Stimulated activated naive B cell treated with anti-CD40 and anti-IgM and Interleukin-4, amounts not matched to agents 10 μg/mL and 1 μg/mL and 100 μg/mL, for 72 hours (primary cell): Measurements from ENCODE around the gene MYORG.

Experiments used
- ATAC-seq, 2 donors: fragments of 150-1000 bp; cut with Tn5 transposase; replicated peaks; 2 replicates each; pipeline ENCODE4 v1.10.0; 2021; ENCODE audit warnings: moderate library complexity in 1 of 2
- DNase-seq: peaks from one replicate; pipeline ENCODE4 v3.0.0; 2021
- H3K27ac Mint-ChIP-seq: one replicate; pipeline ENCODE4 v1.8.0; 2022; ENCODE audit warnings: mild to moderate bottlenecking, mixed read lengths
- H3K27me3 Mint-ChIP-seq, 2 donors: one replicate each; pipeline ENCODE4 v1.8.0; 2022; ENCODE audit warnings: mixed read lengths in 2 of 2
- H3K36me3 Mint-ChIP-seq, 2 donors: one replicate each; pipeline ENCODE4 v1.8.0; 2022; ENCODE audit warnings: mixed read lengths in 2 of 2, mild to moderate bottlenecking in 1 of 2
- H3K4me1 Mint-ChIP-seq, 2 donors: one replicate each; pipeline ENCODE4 v1.8.0; 2022; ENCODE audit warnings: mixed read lengths in 2 of 2, mild to moderate bottlenecking in 1 of 2
- H3K4me3 Mint-ChIP-seq, 2 donors: one replicate each; pipeline ENCODE4 v1.8.0; 2022; ENCODE audit warnings: mild to moderate bottlenecking in 2 of 2, mixed read lengths in 2 of 2, moderate library complexity in 1 of 2
- H3K9me3 Mint-ChIP-seq, 2 donors: one replicate each; pipeline ENCODE4 v1.8.0; 2022; ENCODE audit warnings: mixed read lengths in 2 of 2, mild to moderate bottlenecking in 1 of 2

MYORG gene

DNA sequence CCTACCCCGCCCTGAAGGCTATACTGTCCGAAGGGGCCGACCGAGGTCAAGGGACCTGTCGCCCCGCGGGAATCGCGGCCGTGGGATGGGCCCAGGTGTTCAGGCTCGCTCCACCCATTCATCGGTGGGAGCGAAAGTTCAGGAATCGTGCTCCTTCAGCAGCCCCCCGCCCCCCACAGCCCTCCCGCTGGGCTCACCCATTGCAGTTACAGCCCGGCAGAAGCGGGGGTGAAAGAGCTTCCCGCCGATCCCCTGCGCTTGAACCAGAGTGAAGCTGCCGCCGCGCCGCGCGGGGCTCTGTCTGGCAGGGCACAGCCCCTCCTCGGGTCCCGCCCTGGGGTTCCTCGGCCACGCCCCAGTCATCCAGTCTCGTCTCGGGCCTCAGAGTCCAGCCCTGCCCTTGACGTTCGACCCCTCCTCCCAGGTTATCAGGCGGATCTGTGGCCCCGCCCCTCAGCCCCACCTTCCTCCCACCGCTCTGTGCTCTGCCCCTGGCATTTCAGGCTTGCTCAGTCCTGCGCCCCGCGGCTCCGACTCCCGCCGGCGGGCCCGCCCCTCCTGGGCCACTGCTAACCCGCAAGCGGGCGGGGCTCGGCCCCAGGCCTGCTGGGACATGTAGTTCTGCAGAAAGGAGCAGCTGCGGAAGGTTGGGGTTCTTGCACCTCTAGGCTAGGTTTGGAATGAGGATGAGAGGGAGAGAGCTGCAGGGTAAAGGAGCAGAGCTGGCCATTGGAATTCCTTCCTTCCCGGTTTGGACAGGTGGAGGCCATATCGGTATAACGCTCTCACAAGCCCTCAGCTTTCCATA lies at the start of gene MYORG:
Gene MYORG, minus strand, starts transcription at position 303 of the 808 bp plus-strand sequence. CDS start 3,955 bp downstream, outside the sequence.
- Mint-ChIP-seq H3K9me3 (no peaks in the 10 kb centered on the region), H3K36me3 (no peaks in the 10 kb centered on the region), H3K27ac (no peak within 1 kb of the TSS), H3K4me1 (peaks cover 25 to 32% of the 10 kb centered on the region in 2 donors), H3K4me3 (peak within 1 kb of the TSS; percentile 84 to 89), H3K27me3 (peaks cover 7 to 9% of the 10 kb centered on the region in 2 donors)
- DNase-seq (peak; percentile 97), ATAC-seq (peak; percentile 86 to 89)

DNA sequence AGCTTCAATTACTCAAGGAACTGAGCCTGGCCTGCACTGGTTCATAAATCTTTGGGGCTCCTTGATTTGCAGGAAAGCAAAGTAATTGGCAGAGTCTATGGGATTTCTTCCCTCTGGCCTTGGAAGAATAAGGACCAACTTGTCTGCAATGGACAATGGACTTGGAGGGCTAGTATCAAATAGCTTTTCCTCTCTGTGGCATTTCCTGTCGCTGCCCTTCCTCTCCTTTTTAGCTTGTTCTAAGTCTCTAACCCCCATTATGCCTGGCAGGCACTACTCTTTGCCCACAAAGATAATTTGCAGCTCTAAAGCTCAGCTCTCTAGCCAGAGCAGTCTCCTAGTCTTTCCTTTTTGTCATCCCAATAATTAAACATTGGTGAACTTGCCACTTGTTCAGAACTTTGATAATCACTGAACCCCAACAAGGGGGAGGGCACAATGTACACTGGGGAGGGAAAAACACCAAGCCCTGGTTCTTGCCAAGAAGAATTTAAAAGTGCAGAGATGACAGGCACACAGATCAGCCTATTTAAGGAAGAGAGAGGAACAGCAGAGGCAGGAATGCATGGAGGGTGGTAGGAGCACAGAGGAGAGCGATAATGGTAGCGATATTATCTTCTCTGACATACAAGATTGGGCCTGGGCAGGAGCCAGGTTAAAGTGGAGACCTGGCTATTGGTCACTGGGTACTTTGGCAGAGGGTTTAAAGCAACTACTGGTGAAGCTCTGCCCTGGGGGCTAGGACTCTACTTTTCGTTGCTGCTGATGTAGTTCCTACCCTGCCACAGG lies 43.2 kb upstream of the MYORG start:
- Mint-ChIP-seq H3K4me1 (peaks cover 0 to 2% of the 10 kb centered on the region in 2 donors), H3K9me3 (no peaks in the 10 kb centered on the region), H3K36me3 (peaks cover 3 to 10% of the 10 kb centered on the region in 2 donors), H3K27ac (no peak overlapping the region), H3K27me3 (no peaks in the 10 kb centered on the region), H3K4me3 (no peak overlapping the region)
- ATAC-seq: no peak
- DNase-seq: no peak

DNA sequence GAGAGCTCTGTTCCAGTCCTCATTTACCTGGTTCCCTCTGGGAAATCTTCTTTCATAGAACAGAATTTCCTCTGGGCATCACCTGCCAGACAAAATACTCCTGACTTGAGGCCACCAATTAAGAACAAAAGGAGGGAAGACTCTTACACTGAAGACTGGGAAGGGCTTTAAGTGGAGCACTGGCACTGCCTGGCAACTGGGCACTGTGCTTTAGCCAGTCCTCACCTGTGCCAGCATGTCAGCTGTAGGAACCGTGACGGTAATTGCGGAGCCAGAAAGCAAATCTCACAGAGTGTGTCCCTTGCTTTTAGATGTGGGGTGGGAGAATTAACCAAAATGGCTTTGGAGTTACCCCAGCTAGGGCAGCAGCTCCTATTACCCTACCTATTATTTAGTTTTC lies 41.0 kb upstream of the MYORG start:
- Mint-ChIP-seq H3K4me1 (peaks cover 0 to 2% of the 10 kb centered on the region in 2 donors), H3K27me3 (no peaks in the 10 kb centered on the region), H3K9me3 (no peaks in the 10 kb centered on the region), H3K27ac (no peak overlapping the region), H3K36me3 (peaks cover 3 to 6% of the 10 kb centered on the region in 2 donors), H3K4me3 (no peak overlapping the region)
- no peak for ATAC-seq
- DNase-seq: no peak

DNA sequence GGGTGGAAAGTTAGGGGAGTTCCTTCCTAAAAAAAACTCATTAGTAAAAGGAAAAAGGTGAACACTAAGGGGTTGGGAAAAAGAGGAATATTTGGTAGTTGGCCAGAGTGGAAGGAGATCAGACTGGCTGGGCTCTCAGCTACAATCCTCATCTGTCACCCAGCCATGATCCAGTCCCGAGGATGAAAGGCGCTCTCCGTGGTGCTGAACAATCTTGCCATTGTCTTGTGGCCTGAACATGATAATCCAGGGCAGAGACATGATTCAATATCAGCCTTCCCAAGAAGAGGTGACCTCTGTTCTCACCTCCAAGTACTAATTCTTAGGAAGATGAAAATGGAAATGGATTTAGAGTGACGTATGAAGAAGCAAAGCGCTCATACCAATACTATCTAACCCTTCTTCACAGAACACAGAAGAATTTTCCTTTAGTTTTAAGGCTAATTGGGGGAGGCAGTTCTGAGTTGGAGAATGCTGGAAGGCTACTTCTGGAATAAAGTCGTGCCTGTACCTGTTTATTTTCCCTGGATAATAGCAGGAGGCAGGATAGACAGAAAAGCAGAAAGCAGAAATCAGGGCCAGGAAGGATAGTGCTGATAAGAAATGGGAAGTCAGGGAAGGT lies 36.6 kb upstream of the MYORG start:
- Mint-ChIP-seq H3K27me3 (no peaks in the 10 kb centered on the region), H3K36me3 (peaks cover 5 to 6% of the 10 kb centered on the region in 2 donors), H3K4me1 (no peaks in the 10 kb centered on the region), H3K9me3 (no peaks in the 10 kb centered on the region), H3K4me3 (no peak overlapping the region), H3K27ac (no peak overlapping the region)
- DNase-seq: no peak
- ATAC-seq: no peak

DNA sequence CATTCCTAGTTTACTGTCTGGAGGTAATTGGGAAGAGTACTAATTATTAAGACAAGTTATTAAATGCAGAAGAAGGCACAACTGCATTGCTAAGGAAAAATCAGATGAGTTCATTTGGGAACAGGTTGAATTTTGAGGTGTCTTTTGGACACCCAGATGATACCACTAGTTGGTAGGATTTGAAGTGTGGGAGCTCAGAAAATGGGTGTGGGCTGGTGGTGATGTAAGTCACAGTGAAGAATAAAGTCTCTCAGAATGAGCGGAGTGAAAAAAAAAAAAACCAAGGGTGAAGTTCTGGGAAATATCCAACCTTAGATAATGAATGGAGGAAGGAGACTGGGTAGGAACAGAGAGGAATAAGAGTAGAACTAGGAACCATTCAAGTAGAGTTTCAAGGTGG lies 35.6 kb upstream of the MYORG start:
- H3K4me3 Mint-ChIP-seq: no peak overlapping the region
- H3K4me1 Mint-ChIP-seq: no peaks in the 10 kb centered on the region
- no peaks in the 10 kb centered on the region for H3K27me3 Mint-ChIP-seq
- H3K27ac Mint-ChIP-seq: no peak overlapping the region
- peaks cover 5 to 6% of the 10 kb centered on the region in 2 donors for H3K36me3 Mint-ChIP-seq
- no peaks in the 10 kb centered on the region for H3K9me3 Mint-ChIP-seq
- ATAC-seq (no peak), DNase-seq (no peak)

DNA sequence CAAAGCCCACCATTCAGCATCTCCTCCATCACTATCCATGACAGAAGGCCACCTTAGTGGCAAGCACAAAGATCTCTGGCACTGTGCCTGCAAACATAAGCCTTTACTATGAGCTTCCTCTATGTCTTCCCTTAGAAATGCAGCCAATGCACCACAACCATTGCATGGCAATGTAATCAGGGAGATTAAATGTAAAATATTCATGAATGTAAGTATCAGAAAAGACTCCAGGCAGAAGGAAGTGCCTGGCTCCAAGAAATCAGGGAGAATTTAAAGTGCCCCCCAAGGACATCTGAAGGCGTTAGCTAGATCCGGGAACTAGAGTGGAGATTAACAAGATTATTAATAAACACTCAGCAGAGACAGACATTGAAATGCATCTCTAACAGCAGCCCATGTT lies 32.5 kb upstream of the MYORG start:
- Mint-ChIP-seq H3K4me3 (no peak overlapping the region), H3K9me3 (no peaks in the 10 kb centered on the region), H3K36me3 (peaks cover under 1 to 6% of the 10 kb centered on the region in 2 donors), H3K4me1 (no peaks in the 10 kb centered on the region), H3K27ac (no peak overlapping the region), H3K27me3 (no peaks in the 10 kb centered on the region)
- DNase-seq: no peak
- ATAC-seq: no peak

DNA sequence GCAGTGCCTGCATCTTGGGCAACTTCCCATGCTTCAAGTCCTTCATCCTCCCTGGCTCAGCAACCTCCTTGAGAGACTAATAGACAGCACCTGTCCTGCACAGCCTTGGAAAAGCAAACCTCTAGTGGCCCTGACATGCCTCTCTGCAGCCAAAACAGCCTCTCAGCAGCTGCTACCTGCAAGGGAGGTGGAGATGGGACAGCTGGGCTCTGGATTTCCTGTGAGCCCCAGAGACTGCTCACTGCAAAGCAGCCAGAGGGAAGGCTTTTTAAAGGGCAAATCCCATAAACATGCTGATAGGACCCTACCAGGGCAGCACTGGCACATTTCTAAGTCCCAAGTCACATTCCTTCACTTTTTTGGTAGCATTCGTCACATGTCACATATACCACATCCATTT lies 31.5 kb upstream of the MYORG start:
- Mint-ChIP-seq H3K27me3 (no peaks in the 10 kb centered on the region), H3K36me3 (peaks cover 8 to 10% of the 10 kb centered on the region in 2 donors), H3K27ac (no peak overlapping the region), H3K4me3 (no peak overlapping the region), H3K4me1 (no peaks in the 10 kb centered on the region), H3K9me3 (no peaks in the 10 kb centered on the region)
- ATAC-seq: no peak
- no peak for DNase-seq

DNA sequence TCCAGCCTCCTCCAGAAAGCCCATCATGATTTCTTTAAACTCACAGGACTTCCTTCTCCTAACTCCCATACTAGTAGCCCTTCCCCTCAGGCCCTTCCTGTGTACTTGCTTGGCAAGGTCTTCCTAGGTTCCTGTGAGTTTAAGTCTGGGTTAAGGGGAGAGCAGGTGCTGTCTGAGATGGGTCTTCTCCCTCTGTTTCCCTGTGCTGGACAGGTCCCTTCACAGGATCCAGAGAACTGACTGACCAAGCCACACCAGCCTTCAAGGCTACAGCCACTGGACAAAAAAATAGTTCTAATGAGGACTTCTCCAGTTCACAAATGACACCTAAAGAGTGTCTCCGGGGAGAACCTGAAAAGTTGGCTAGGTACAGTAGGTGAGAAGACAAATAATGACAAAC lies 29.5 kb upstream of the MYORG start:
- H3K36me3 Mint-ChIP-seq: peaks cover 23 to 24% of the 10 kb centered on the region in 2 donors

DNA sequence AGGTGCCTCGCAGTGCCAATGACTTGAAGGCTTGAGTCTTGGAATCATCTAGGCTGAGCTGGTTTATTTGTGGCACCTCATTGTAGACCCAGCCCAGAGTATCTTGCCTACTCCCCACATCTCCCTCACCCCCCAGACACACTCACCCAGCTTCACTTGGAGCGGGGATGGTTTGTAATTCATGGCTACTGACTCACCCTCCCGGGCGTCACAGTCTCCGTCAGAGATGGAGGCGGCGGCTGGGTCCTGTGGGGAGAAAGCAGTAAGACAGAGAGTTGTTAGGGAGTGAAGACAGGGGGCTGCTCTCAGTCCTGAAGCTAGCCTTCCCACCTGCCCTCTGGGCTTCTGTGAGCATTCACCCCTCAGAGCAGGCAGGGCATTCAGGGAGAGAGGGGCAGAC lies 29.0 kb upstream of the MYORG start:
- H3K9me3 Mint-ChIP-seq: no peaks in the 10 kb centered on the region
- peaks cover 25 to 26% of the 10 kb centered on the region in 2 donors for H3K36me3 Mint-ChIP-seq
- ATAC-seq (no peak), DNase-seq (no peak)
- no peak overlapping the region for H3K27ac Mint-ChIP-seq
- no peaks in the 10 kb centered on the region for H3K4me1 Mint-ChIP-seq
- H3K4me3 Mint-ChIP-seq: no peak overlapping the region
- H3K27me3 Mint-ChIP-seq: no peaks in the 10 kb centered on the region

More for the DNA sequence above, 29.5 kb upstream of the MYORG start:
- no peaks in the 10 kb centered on the region for H3K4me1 Mint-ChIP-seq
- H3K27me3 Mint-ChIP-seq: no peaks in the 10 kb centered on the region
- no peaks in the 10 kb centered on the region for H3K9me3 Mint-ChIP-seq
- no peak for DNase-seq
- H3K27ac Mint-ChIP-seq: no peak overlapping the region
- ATAC-seq: no peak
- no peak overlapping the region for H3K4me3 Mint-ChIP-seq

DNA sequence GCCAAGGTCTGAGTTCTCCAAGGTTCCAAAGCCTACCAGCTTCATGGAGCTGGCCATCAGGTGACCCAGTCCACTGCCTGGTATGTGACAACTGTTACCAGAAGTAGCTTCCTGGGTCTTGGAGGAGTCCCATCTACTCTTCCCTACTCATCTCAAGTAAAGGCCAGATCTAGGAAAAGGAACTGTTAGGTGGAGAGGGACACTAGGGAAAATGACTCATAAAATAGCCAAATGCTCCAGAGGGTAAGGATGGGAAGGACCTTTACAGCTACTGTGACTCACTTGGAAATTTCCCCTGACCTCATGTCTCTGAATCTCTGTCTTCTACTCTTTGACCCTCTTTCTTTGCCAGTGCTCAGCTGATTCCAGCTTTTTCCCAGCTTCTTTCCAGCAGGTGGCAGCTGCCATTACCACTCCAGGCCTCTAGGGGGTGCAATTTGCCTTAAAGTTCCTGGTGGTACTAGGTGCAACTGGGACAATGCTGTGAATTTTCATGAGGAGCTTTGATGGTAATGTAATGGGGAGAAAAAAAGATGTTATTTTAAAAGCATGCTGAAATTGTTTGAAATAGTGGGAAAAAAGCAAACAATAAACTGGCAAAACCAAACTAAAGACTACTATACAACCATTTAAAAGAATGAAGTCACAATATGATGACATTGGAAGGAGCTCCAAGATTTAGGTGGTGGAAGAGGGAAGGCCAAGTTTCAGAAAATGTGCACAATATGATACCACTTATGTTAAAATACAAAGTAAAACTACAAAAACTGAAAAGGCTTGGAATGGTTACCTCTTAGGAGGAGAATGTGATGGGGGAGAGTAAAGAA lies 27.1 kb upstream of the MYORG start:
- H3K9me3 Mint-ChIP-seq: no peaks in the 10 kb centered on the region
- DNase-seq: no peak
- peaks cover 36 to 43% of the 10 kb centered on the region in 2 donors for H3K36me3 Mint-ChIP-seq
- ATAC-seq: peak in 1 of 2 donors; percentile 42
- H3K27me3 Mint-ChIP-seq: no peaks in the 10 kb centered on the region
- H3K4me1 Mint-ChIP-seq: no peaks in the 10 kb centered on the region
- H3K4me3 Mint-ChIP-seq: no peak overlapping the region
- H3K27ac Mint-ChIP-seq: no peak overlapping the region

DNA sequence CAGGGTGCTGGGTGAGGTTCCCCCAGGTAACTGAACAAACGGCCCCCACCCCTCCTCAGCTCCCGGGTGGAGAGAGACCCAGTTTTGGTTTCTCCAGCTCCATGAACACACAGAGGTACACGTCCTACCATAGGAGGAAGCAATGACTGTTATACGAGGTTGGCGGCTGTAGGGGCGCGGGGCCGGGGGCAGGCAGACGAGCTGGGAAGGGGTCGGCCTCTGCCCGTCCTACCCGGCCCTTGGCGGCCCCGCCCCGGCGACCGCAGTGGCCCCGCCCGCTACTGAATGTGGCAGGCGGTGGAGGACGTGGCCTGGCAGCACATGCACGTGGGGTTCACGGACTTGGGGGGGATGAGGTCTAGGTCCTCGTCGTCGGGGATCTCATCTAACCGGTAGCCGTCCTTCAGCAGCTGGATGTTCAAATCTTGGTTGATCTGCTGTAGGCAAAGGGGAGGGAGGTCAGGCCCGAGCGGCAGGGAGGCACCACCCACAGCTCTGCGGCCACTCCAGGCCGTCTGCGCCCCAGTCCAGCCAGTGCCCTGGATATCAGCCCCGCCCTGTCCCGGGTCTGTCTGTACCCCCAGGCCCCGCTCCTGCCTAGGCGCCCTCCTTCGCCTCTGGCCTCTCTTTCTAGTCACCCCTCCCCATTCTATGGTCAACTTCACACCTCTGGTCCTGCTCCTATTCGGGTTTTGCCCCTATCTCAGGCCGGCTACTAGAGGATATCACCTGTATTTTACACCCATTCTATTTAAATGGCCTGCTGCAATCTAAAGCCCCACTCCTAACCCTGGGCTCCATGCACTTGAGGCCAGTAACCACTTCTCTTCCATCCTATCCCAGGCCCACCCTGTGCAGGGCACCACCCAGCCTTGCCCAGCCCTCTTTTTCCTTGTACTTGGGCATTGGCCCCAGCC lies 24.2 kb upstream of the MYORG start:
- ATAC-seq: no peak
- Mint-ChIP-seq H3K4me1 (no peaks in the 10 kb centered on the region), H3K27me3 (no peaks in the 10 kb centered on the region), H3K4me3 (no peak overlapping the region), H3K36me3 (peaks cover 34 to 48% of the 10 kb centered on the region in 2 donors), H3K27ac (no peak overlapping the region), H3K9me3 (no peaks in the 10 kb centered on the region)
- DNase-seq: no peak

DNA sequence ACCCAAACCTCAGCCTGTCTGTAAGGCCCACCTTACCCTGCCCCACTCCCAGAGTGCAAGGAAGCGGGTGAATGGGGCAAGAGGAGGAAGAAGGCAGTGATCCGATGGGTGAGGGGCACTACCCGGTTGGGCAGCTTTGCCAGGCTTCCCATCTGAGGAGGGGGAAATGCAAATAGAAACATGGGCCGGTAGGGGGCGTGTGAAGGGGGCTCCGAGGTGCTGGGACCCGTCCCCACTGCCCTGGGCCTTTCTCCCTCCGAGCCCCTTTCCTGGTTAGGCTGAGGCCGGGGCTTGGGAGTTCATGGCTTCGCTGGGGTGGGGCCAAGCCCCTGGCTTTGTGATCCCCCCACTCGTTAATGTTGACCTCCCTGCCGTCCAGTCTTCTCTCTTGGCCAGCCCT lies 23.6 kb upstream of the MYORG start:
- Mint-ChIP-seq H3K9me3 (no peaks in the 10 kb centered on the region), H3K27me3 (no peaks in the 10 kb centered on the region), H3K4me3 (no peak overlapping the region), H3K27ac (no peak overlapping the region), H3K36me3 (peaks cover 34 to 48% of the 10 kb centered on the region in 2 donors), H3K4me1 (no peaks in the 10 kb centered on the region)
- no peak for ATAC-seq
- DNase-seq: no peak

DNA sequence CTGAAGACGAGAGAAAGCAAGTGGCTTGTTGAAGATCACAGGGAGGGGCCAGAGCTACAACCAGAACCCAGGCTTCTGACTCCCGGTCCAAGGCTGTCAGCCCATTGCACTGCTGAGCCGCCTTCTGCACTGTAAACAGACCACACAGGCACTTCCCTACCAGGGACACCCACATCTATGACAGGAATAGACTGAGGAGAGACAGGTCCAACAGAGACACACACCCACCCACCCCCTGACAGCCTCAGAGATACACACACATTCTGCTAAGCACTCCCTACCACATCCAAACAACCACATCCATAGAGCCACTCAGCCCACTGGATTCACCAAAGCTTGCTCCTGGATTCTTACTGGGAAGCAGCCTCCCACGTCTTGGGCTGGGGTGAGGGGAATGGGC lies 23.0 kb upstream of the MYORG start:
- no peaks in the 10 kb centered on the region for H3K4me1 Mint-ChIP-seq
- no peaks in the 10 kb centered on the region for H3K9me3 Mint-ChIP-seq
- H3K27ac Mint-ChIP-seq: no peak overlapping the region
- no peak for DNase-seq
- no peaks in the 10 kb centered on the region for H3K27me3 Mint-ChIP-seq
- no peak overlapping the region for H3K4me3 Mint-ChIP-seq
- ATAC-seq: no peak
- peaks cover 32 to 48% of the 10 kb centered on the region in 2 donors for H3K36me3 Mint-ChIP-seq
